Stimulated activated CD8-positive, alpha-beta memory T cell treated with anti-CD3 and anti-CD28 coated beads, Interleukin-7, amount 100 ng/mL, for 1 hour (primary cell): Measurements from ENCODE around the gene TCN1.

Experiments
- DNase-seq, 2 donors: peaks; one replicate each; pipeline ENCODE4 v3.0.0-alpha.2; 2020; ENCODE audit warnings: low read depth in 2 of 2

The TCN1 gene

DNA sequence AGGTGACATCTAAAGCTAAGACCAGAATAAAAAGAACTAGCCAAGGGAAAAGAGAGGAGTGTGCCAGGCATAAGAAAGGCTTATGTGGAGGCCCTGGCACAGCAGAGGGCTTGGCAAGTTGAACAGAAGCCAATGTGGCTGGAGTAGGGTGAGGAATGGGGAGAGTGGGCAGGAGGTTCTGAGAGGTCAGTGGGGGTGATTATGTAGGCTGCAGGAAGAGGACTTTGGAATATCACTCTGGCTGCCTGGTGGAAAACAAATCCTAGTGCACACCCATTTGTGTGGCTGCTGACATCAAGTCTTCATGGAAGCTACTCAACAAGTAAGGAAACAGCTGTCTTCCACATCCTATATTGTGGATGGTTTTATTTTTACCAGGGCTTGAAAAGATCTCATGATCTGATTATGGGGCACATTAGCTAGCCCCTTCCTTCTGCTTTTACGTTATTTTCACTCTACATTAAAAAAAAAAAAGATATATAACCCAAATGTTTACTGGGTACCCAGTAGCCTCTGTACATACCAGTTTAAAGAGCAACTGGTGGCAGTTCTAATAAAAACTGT lies 59.2 kb downstream of the TCN1 start:
- DNase-seq: no peak

DNA sequence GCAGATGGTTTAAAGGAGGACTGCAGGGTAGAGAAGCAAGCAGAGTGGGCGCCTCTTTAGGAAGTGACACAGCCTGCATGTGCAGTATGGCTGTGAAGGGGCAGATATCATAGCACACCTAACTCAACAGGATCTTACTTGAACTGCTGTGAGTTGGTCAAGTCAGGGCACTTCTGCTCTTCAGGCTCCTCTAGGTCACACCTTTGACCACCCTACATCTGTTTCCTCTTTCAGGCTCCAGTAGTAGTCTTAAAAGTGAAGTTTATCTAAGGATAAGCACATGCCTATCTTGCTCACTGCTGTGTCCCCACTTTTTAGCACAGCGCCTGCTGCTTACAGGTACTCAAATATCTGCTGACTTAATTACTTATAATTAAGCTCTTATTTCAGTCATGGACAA lies 62.2 kb downstream of the TCN1 start:
- no peak for DNase-seq
